HG03175 (cell line): ENCODE results near the gene MRPS2.
"Not testable (repeated sequence)": the region's sequence is repeated elsewhere in the genome, so short reads cannot be mapped to it uniquely, and the experiment has no call there.

Source experiments
- ATAC-seq: cut with Tn5 transposase; IDR thresholded peaks from one replicate; pipeline ENCODE4 v1.9.1; 2021; ENCODE audit warnings: mild to moderate bottlenecking, moderate library complexity; ENCODE audit not compliant: unreplicated experiment

The MRPS2 gene

DNA sequence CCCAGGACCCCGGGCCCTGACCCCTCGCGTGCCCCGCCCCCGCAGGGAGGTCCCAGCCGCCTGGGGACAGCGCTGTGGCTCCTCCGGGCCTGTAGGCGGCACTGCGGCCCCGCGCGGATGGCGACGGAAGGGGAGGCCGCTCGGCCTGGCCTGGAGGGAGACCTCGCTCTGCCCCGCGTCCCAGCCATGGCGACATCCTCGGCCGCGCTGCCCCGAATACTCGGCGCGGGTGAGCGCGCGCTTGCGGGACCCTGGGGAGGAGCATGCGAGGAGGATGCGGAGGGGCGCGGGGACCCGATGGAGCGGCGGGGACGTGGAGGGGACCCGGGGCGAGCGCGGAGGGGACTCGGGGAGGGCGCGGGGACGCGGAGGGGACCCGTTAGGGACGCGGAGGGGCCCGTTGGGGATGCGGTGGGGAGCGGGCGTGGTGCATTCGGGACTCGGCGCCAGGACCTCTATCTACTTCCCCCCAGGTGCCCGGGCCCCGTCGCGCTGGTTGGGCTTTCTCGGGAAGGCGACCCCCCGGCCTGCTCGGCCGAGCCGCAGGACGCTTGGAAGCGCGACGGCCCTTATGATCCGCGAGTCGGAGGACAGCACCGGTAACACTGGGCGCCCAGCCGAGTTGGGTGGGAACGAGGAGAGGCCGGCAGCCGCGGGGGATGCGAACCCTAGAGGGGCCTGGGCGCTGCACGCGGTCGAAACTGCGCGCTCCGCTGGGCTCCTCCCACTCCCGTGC, at the start of gene MRPS2:
Gene MRPS2, plus strand, starts transcription at position 158 of the 736 bp plus-strand sequence. Its CDS starts 29 bp downstream, at position 187.
- peak; percentile 85 for ATAC-seq

DNA sequence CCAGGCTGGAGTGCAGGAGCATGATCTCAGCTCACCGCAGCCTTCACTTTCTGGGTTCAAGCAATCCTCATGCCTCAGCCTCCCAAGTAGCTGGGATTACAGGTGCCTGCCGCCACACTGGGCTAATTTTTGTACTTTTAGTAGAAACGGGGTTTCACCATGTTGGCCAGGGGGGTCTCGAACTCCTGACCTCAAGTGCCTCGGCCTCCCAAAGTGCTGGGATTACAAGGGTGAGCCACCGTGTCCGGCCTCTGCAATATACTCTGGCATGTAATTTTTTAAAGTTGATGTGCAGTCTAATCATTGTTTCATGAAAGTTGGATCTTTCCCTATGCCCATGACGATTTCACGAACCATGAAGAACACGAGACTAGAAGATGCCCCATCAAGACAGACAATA, 49.5 kb upstream of the MRPS2 start:
- ATAC-seq = no peak

DNA sequence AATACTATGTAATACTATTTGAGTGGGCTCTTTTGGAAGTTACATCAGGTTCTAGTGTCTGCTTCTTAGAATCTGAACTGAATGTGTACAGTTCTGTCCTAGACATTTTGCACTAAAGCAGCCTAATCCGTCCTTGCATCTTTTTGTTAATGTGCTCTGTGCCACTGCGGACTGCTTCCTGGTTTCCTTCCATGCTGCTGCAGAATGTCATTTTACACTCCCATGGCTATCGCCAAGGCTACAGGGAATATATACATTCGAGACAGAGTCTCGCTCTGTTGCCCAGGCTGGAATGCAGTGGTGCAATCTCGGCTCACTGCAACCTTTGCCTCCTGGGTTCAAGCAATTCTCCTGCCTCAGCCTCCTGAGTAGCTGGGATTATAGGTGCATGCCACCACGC, 48.6 kb upstream of the MRPS2 start:
- ATAC-seq = not testable (repeated sequence)

GRCh38 chr9:135454737-135455136, 45.7 kb upstream of the MRPS2 start:
- ATAC-seq = no peak

DNA sequence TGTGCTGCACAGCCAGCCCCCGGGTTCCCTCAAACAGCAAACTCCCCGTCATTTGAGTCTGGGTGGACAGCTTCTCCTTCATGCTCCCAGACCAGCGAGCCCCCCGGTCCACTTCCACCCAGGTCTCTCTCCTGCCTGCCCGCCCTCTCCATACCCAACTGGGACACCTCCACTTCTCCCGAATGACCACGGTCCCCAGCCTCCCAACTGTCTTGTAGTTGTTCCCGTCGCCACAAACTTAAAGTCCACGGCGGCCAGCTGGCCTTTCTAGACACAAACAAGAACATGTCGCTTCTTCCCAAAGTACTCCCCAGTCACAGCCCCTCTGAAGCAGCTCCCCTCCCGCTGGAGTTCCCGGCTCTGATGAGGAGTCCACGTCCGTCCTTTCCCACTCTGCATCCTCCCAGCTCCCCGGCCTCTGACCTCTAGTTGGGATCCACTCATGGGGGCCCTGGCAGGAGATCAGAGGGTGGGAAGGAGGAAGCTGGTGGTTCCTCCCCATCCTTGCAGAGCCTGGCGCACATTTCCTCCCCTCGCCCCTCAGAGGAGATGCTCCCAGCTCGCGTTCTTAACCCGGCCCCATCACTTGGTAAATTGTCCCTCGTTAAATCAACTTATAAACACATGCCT, 45.0 kb upstream of the MRPS2 start:
- ATAC-seq = no peak

GRCh38 chr9:135456436-135457104, 43.9 kb upstream of the MRPS2 start:
- no peak for ATAC-seq

- not testable (repeated sequence) for ATAC-seq
Observed at GRCh38 chr9:135458478-135458877, 42.0 kb upstream of the MRPS2 start.

DNA sequence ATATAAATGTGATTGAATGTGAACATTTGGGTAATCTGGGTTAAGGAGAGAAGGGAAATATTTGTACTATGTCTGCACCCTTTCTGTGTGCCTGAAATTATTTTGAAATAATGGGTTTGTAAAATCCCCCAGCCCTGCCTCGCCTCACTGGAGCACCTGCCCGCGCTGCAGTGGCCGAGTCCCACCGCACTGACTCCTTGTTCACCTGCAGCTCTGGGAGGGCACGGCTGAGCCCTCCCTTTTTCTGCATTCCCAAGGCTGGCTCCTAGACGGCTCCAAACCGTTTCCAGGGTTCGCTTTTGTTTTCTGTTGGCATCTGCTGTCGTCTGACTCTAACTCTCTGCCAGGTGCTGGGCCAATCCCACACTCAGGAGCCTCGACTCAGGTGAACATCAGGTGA, 38.5 kb upstream of the MRPS2 start:
- ATAC-seq = no peak

- no peak for ATAC-seq
Observed at GRCh38 chr9:135463140-135463539, 37.3 kb upstream of the MRPS2 start.

GRCh38 chr9:135464181-135464580, 36.3 kb upstream of the MRPS2 start:
- ATAC-seq = no peak

DNA sequence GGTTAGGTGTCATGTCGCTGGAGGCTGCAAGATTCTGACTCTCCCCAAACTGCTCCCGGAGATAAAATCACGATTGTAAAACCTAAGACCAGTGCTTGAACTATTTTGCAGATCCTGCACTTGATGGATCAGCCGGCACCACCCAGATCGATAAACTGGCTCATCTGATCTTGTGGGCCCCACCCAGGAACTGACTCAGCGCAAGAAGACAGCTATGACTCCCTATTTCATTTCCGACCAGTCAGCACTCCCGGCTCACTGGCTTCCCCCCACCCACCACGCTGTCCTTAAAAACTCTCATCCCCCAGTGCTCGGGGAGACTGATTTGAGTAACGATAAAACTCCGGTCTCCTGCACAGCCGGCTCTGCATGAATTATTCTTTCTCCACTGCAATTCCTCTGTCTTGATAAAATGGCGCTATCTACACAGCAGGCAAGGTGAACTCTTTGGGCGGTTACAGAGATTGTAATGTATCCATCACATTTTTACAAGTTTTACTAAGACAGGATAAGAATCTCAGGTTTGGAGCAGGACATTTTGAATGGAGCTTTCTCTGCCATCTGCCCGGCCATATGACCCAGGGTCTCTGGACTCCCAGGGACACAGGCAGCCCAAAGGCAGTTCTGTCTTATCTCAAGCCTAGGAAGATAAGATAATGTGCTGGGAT, 31.5 kb upstream of the MRPS2 start:
- no peak for ATAC-seq

GRCh38 chr9:135471791-135472640, 28.5 kb upstream of the MRPS2 start:
- no peak for ATAC-seq

- no peak for ATAC-seq
Observed at GRCh38 chr9:135473972-135474543, 26.4 kb upstream of the MRPS2 start.

GRCh38 chr9:135474915-135475314, 25.6 kb upstream of the MRPS2 start:
- ATAC-seq = no peak

GRCh38 chr9:135476561-135477355, 23.7 kb upstream of the MRPS2 start:
- ATAC-seq = no peak

- ATAC-seq = no peak
Observed at GRCh38 chr9:135478191-135478590, 22.3 kb upstream of the MRPS2 start.

GRCh38 chr9:135478829-135479468, 21.5 kb upstream of the MRPS2 start:
- no peak for ATAC-seq

DNA sequence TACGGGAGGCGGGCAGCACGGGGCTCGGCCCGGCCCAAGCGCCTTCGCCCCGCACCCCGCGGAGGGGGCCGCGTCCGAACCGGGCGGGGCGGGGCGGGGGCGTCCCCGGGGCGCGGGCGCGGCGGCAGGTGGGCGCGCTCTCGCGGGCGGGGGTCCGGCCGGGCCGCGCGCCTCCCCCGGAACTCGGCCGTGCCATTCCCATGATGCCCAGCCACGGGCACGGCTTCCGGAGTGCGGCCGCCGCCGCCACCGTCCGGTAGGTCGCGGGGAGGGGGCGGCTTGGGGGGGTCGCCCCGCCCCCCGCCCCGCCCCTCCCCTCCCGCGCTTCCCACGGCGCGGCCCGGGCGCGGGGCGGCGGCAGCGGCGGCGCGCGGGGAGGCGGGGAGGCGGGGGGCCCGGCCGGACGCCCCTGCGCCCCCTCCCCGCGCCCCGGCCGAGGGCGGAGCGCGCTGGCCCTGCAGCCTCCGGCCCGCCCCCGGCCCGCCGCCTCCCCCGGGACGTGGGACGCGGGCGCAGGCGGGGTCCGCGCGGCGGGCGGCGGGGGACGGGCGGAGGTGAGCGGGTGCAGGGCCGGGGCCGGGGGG, 20.9 kb upstream of the MRPS2 start, which contains the start of gene PPP1R26:
Gene PPP1R26, plus strand, starts transcription at position 314 of the 584 bp plus-strand sequence. CDS start 4,729 bp downstream, outside the sequence.
- ATAC-seq = no peak
